Uterus (tissue), 2 donors: ENCODE data around the gene NCOR1.

Experiments
- POLR2A ChIP-seq, 2 donors: fragments of 450-650 bp; IDR thresholded peaks; one replicate each; pipeline ENCODE4 v1.6.1; 2016; ENCODE audit warnings: antibody characterized with exemption in 2 of 2, mild to moderate bottlenecking in 1 of 2, moderate library complexity in 1 of 2
- TF ChIP-seq, protein P1 (sequence below), 4 experiments: fragments of 200-600 bp in 2 of 4; fragments of 450-650 bp in 2 of 4; sonication (generic) in 2 of 4; IDR thresholded peaks; one replicate each; pipeline ENCODE4 v1.5.1; 2016 to 2019; ENCODE audit warnings: antibody characterized with exemption in 4 of 4, mild to moderate bottlenecking in 2 of 4, moderate library complexity in 1 of 4

DNA sequence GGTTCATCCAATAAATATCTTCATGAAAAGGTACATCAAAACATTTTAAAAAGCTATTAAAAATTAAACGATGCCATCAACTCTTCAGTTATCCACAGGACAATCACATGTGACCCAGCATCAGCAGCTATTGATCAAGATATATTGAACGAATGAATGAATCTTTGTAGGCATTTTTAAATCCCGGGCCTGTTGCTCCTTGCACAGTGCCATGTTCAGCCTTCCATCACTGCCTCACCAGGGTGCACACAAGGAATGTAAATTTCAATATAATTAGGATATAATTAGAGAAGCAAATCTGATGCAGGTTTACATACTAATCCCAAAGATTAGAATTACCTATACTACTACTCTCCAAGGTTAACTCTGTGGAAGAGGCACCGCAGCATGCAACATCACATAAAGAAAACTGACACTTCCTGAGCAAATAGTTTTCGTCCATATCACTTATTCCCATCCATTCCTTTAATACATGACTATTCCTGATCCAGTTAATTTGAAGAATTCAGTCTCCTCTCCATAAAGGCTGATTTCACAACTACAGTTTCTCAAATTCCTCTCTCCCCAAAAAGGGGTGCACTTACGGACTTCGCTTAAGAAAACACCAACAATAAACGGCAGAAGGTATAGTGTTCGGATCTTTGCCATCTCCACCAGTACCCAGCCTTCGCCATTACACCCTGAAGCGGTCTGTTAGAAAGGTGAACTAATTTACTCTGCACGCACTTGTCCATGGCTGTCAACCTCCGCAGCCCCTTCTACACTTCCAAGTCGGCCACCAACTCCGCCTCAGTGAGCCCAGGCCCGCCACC is 938 bp downstream of the NCOR1 start:
- TF ChIP-seq, protein P1, sequence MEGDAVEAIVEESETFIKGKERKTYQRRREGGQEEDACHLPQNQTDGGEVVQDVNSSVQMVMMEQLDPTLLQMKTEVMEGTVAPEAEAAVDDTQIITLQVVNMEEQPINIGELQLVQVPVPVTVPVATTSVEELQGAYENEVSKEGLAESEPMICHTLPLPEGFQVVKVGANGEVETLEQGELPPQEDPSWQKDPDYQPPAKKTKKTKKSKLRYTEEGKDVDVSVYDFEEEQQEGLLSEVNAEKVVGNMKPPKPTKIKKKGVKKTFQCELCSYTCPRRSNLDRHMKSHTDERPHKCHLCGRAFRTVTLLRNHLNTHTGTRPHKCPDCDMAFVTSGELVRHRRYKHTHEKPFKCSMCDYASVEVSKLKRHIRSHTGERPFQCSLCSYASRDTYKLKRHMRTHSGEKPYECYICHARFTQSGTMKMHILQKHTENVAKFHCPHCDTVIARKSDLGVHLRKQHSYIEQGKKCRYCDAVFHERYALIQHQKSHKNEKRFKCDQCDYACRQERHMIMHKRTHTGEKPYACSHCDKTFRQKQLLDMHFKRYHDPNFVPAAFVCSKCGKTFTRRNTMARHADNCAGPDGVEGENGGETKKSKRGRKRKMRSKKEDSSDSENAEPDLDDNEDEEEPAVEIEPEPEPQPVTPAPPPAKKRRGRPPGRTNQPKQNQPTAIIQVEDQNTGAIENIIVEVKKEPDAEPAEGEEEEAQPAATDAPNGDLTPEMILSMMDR (IDR thresholded peaks at IDR 0.05) = no peak
- no peak for TF ChIP-seq POLR2A (IDR thresholded peaks at IDR 0.05)
